PFSK-1 (cell line): ENCODE data around the gene SIX2.

Experiments used
- FOXP2 ChIP-seq: optimal IDR thresholded peaks from 2 replicates; pipeline ENCODE3; 2011; ENCODE audit warnings: borderline replicate concordance, control low read depth, inconsistent platforms; ENCODE audit not compliant: insufficient read depth; ENCODE audit errors: extremely low read length, extremely low read depth
- POLR2AphosphoS5 ChIP-seq: IDR thresholded peaks from 2 replicates; pipeline ENCODE4 v1.6.1; 2012; ENCODE audit warnings: low read depth, mild to moderate bottlenecking, control low read depth, low read length, moderate library complexity
- SIN3A ChIP-seq: IDR thresholded peaks from 2 replicates; pipeline ENCODE4 v1.6.1; 2012; ENCODE audit warnings: mild to moderate bottlenecking, low read length, moderate library complexity, borderline replicate concordance; ENCODE audit not compliant: insufficient read depth
- TAF1 ChIP-seq: IDR thresholded peaks from 2 replicates; pipeline ENCODE4 v1.6.1; 2012; ENCODE audit warnings: low read length, control low read depth, borderline replicate concordance; ENCODE audit not compliant: insufficient read depth
- TF ChIP-seq, protein P1 (sequence below), 2 experiments: IDR thresholded peaks; 2 replicates each; pipeline versions ENCODE4 v1.6.1 to v1.8.0; 2011 to 2012; ENCODE audit warnings: low read depth in 2 of 2, low read length in 2 of 2, control low read depth in 1 of 2, inconsistent platforms in 1 of 2, mild to moderate bottlenecking in 1 of 2, moderate library complexity in 1 of 2; ENCODE audit not compliant: insufficient read depth in 1 of 2

Gene SIX2

DNA sequence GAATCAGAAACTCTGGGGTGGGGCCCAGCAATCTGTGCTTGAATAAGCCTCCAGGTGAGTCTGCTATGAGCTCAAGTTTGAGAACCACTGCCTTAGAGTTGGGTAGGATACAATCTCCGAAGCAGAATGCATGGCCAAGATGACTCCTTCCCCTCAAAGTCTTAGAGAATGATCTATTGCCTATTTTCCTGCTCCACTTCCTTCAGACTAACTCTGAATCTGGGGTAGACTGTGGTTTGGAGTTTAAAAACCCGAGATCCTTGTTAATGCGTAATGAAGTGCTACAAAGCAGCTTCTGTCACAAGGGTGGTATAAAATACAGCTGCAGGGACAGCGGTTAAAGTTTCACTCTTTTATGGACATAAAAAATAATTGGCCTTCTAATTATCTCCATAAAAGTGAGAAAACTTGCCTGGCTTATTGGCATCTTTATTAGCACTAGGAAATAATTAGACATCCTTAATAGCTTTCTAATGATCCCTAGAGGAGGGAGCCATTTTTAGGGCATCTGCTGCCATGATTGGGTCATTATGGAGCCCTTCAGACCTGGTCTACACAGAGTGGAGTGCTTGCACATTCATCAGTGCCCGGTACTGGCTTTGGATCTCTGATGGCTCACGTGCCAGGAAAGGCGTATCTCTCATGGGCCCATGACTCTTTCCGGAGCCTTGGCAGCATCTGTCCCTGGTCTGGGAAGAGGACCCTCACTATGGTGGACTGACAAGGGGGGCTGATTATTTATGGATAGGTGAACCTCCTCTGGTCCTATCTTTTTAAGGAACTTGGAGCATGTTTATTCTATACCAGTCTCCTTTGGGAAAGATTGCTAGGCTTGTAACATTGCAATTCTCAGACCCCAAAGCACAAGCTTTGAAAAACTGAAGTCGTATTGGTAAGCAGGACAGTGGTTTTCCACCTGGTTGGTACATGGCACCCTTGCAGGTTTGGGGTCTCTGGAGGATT is 28.2 kb downstream of the SIX2 start:
- no peak for TF ChIP-seq POLR2AphosphoS5
- TF ChIP-seq TAF1 = no peak
- no peak for TF ChIP-seq FOXP2
- TF ChIP-seq, protein P1, sequence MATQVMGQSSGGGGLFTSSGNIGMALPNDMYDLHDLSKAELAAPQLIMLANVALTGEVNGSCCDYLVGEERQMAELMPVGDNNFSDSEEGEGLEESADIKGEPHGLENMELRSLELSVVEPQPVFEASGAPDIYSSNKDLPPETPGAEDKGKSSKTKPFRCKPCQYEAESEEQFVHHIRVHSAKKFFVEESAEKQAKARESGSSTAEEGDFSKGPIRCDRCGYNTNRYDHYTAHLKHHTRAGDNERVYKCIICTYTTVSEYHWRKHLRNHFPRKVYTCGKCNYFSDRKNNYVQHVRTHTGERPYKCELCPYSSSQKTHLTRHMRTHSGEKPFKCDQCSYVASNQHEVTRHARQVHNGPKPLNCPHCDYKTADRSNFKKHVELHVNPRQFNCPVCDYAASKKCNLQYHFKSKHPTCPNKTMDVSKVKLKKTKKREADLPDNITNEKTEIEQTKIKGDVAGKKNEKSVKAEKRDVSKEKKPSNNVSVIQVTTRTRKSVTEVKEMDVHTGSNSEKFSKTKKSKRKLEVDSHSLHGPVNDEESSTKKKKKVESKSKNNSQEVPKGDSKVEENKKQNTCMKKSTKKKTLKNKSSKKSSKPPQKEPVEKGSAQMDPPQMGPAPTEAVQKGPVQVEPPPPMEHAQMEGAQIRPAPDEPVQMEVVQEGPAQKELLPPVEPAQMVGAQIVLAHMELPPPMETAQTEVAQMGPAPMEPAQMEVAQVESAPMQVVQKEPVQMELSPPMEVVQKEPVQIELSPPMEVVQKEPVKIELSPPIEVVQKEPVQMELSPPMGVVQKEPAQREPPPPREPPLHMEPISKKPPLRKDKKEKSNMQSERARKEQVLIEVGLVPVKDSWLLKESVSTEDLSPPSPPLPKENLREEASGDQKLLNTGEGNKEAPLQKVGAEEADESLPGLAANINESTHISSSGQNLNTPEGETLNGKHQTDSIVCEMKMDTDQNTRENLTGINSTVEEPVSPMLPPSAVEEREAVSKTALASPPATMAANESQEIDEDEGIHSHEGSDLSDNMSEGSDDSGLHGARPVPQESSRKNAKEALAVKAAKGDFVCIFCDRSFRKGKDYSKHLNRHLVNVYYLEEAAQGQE (IDR thresholded peaks at IDR 0.05; ENCODE audit: insufficient read depth in 1 of 2, low read depth in 2 of 2, low read length in 2 of 2) = no peak
- TF ChIP-seq SIN3A = no peak

DNA sequence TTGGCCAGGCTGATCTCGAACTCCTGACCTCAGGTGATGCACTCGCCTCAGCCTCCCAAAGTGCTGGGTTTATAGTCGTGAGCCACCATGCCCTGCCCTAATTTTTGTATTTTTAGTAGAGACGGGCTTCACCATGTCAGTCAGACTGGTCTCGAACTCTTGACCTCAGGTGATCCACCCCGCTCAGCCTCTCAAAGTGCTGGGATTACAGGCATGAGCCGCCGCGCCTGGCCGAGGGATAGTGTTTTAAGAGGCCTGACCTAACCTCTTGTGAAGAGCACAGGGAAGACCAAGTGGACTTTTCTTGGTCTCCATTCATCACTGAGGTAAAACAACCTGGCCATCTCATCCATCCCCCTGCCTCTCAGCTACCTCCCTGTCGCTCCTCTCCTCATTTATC is 29.7 kb downstream of the SIX2 start:
- TF ChIP-seq TAF1 (no peak), POLR2AphosphoS5 (no peak), SIN3A (no peak), FOXP2 (no peak)
- TF ChIP-seq, protein P1 (IDR thresholded peaks at IDR 0.05; ENCODE audit: insufficient read depth in 1 of 2, low read depth in 2 of 2, low read length in 2 of 2) = no peak

DNA sequence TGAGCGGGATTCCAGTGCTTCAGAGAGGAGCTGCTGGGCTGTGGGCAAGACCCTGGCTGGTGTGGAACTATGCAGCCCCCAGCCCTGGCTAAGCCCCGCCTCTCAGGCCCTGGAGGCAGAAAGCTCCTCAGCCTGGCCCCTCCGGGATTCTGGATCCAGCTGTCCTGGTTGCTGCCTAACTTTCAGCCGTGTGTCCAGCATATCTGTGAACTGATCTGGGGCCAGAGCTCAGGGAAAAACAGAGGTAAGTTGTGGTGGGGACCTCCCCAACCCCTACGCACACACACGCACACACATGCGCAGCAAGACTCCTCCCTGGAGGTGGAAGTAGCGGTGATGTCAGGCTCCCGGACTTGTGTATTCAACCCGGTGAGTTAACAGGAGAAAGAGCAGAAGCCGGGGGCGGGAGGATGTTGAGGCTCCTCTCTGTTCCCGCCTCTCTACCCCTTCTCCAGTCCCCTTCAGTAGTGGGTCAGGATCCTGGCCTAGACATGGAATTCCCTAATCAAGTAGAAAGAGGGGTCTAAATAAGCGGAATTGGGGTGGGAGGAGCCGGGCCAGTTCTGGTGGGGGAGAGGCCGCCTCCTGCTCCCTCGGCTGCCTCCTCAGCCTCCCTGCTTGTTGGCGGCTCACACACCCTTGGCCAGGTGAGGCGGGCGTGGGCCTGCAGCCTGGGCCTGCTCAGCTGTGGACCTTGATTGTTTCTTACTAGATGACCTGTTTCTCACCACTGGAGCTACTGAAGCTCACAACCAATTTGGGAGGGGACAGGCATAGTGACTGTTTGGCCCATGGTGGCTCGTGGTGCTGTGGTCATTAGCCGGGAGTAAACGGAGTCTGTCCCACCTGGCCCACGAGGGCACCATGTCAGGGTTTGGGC is 33.4 kb downstream of the SIX2 start:
- no peak for TF ChIP-seq POLR2AphosphoS5
- TF ChIP-seq, protein P1 (IDR thresholded peaks at IDR 0.05; ENCODE audit: insufficient read depth in 1 of 2, low read depth in 2 of 2, low read length in 2 of 2) = no peak
- no peak for TF ChIP-seq SIN3A
- no peak for TF ChIP-seq FOXP2
- no peak for TF ChIP-seq TAF1

DNA sequence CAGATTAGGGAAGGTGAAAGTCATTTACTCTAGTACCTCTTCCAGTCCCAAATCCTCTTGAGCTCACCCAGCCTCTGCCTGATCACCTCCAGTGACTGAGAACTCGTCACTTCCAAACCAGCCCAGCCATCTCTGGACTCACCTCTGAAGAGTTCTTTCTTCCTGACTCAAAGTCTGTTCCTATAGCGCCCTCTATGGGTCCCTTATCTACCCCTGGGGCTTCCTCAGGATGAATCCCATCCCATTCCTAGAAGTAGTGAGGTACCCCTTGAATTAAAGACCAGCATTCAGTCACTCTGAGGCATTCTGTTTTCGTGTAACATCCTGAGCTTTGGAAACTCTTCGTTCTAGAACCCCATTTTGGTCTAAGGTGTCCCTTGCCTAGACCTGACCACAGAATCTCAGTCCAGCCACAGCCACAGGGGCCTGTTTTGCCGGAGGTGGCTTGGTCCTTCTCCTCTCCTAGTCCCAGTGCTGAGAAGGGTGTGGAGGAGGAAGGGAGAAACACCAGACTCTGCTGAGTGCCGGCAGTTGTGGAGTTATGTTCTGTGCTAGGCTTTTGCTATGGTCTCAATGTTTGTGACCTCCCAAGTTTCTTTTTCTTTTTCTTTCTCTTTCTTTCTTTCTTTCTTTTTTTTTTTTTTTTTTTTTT is 35.1 kb downstream of the SIX2 start:
- no peak for TF ChIP-seq SIN3A

DNA sequence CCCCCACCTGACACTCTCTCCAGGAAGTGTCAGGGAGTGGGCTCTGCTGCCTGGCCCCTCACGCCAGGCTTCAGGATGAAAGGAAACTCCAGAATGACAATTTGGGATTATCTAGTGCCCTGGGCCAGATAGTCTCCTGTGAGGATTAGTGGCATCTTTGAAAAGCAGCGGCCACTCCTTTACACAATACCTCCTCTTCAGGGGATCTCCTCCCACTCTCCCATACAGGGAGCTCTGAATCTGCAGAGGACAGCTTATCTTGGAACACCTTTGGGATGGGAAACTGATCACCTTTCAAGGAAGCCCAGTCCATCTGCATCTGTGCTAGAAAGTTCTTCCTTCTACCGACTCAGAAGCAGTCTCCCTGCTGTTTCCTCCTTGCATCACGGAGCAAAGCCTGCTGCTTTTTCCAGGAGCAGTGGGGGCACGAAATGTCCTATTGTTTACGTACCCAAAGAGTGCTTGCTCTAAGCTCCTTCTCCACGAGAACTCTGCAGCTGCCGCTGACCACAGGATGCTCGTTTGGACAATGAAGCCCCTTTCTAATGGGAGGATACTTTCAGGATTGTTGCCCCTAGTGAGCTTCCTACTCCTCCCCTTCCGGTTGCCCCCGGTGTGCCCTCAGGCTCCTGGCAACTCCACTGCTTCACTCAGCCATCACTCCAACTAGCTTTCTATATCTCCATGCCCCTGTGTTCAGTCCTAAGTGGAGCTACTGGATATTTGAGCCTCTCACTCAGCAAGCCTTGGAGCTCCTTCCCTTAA is 36.3 kb downstream of the SIX2 start:
- TF ChIP-seq, protein P1 (IDR thresholded peaks at IDR 0.05; ENCODE audit: insufficient read depth in 1 of 2, low read depth in 2 of 2, low read length in 2 of 2) = no peak
- TF ChIP-seq POLR2AphosphoS5 (no peak), FOXP2 (no peak)
